ENCODE results near the gene GALNT3.

DNA sequence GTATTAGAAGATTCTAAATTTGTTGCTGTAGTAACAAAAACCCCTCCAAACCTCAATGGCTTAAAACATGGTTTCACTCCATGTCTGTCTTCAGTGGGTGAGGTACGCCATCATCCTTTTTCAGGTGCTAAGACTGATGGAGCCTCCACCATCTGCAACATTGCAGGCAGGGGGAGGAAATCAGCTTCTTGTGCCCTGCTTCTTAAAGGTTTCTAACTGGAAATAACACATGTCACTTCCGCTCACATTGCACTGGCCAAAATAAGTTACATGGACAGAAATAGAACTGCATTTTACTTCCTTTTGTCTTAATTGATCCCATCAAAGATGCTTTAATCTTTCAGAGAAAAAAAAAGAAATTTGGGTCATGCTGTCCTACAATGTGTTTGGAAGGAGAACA is 94.1 kb downstream of the GALNT3 start:
- TF ChIP-seq CTCF (IDR thresholded peaks at IDR 0.05): no peak
- TF ChIP-seq POLR2AphosphoS5 (IDR thresholded peaks at IDR 0.05): no peak
- no peak for TF ChIP-seq POLR2A (IDR thresholded peaks at IDR 0.05)

Data from sigmoid colon (tissue), 4 donors.